B cell (primary cell): Measurements from ENCODE around the gene EGLN2.

ENCODE experiments used
- EZH2 ChIP-seq: IDR thresholded peaks from 2 replicates; pipeline ENCODE4 v1.6.1; 2012; ENCODE audit warnings: borderline replicate concordance, low read depth, mild to moderate bottlenecking, moderate library complexity, low read length; ENCODE audit not compliant: insufficient read depth, poor library complexity, severe bottlenecking
- TF ChIP-seq, protein P1 (sequence below): fragments of 200-600 bp; IDR thresholded peaks from one replicate; pipeline ENCODE4 v1.8.0; 2022; ENCODE audit warnings: antibody characterized with exemption, mild to moderate bottlenecking

DNA sequence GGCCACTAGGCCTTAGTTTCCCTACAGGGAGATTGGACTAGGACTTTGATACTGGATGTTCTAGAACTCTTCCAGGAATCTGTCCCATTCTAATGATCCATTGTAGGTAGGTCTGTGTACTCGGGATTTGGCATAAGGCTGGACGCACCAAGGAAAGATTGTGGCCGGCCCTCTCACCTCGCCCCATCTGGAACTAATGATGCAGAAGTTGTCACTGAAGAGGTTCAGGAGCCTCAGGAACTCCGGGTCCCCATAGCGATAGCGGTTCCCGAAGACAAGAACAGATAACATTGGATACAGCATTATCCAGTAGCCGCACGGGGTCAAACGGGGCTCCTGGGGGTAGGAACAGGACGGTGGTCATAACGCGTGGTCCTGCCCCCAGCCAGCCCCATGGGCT, 11.2 kb downstream of the EGLN2 start:
- TF ChIP-seq EZH2, result no peak
- TF ChIP-seq, protein P1, sequence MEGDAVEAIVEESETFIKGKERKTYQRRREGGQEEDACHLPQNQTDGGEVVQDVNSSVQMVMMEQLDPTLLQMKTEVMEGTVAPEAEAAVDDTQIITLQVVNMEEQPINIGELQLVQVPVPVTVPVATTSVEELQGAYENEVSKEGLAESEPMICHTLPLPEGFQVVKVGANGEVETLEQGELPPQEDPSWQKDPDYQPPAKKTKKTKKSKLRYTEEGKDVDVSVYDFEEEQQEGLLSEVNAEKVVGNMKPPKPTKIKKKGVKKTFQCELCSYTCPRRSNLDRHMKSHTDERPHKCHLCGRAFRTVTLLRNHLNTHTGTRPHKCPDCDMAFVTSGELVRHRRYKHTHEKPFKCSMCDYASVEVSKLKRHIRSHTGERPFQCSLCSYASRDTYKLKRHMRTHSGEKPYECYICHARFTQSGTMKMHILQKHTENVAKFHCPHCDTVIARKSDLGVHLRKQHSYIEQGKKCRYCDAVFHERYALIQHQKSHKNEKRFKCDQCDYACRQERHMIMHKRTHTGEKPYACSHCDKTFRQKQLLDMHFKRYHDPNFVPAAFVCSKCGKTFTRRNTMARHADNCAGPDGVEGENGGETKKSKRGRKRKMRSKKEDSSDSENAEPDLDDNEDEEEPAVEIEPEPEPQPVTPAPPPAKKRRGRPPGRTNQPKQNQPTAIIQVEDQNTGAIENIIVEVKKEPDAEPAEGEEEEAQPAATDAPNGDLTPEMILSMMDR, result no peak
